Measurements from ENCODE around the gene LYPD6B.

The LYPD6B gene

DNA sequence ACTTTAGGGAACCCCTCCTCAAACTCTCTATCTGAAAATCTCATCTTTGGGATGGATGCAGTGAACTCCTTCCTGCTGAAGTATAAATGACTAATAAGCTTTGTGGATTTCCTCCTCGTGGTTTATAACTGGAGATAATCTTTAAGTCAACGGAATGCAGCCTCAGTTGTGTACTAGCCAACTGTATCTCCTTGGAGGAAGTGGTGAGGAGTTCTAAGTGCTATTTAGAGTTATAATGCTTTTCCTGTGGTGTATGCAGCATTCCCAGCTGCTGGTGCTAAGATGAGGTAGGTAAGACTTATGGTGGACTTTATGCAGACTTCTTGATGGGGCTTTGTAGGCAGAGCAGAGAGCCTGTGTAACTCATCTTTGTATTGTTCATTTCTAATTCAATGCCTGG is 90.9 kb downstream of the LYPD6B start:
- no peaks in the 10 kb centered on the region for H3K4me1 ChIP-seq (ENCODE audit: control insufficient read depth, insufficient read depth, low read length, poor library complexity, severe bottlenecking)
- H3K36me3 ChIP-seq (ENCODE audit: control insufficient read depth, insufficient read depth, low read length), result no peaks in the 10 kb centered on the region
- no peak overlapping the region for H3K27ac ChIP-seq (ENCODE audit: insufficient read depth, low read length, poor library complexity, severe bottlenecking)
- H3K9me3 ChIP-seq (ENCODE audit: control insufficient read depth, low read length), result no peaks in the 10 kb centered on the region
- H3K27me3 ChIP-seq (replicated peaks; ENCODE audit: control insufficient read depth, insufficient read depth, low read length, poor library complexity, severe bottlenecking), result no peaks in the 10 kb centered on the region
- DNase-seq, result no peak
- no peak overlapping the region for H3K4me3 ChIP-seq (ENCODE audit: insufficient read depth, low read depth, low read length, poor library complexity, severe bottlenecking)

DNA sequence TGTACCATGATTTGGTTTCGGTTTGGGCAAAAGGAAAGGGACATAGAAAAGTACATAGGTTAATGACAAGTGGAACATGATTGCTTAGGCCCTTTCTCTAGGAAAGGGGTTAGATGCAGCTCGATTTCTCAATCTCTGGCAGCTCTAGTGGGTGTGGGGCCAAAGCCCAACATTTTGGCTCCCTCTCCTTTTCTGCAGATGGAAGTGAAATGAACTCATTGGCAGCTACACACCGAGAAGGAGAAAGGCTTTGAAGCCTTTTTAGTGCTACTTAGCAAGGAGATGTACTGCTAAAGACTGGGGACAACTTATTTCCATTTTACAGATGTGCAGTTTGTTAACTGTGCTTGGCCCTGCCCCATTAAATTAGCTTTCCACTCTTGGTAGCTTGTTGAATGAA is 93.8 kb downstream of the LYPD6B start:
- Histone ChIP-seq H3K9me3 (ENCODE audit: control insufficient read depth, low read length) (no peaks in the 10 kb centered on the region), H3K4me1 (ENCODE audit: control insufficient read depth, insufficient read depth, low read length, poor library complexity, severe bottlenecking) (no peaks in the 10 kb centered on the region), H3K27ac (ENCODE audit: insufficient read depth, low read length, poor library complexity, severe bottlenecking) (no peak overlapping the region), H3K36me3 (ENCODE audit: control insufficient read depth, insufficient read depth, low read length) (no peaks in the 10 kb centered on the region), H3K27me3 (replicated peaks; ENCODE audit: control insufficient read depth, insufficient read depth, low read length, poor library complexity, severe bottlenecking) (no peaks in the 10 kb centered on the region), H3K4me3 (ENCODE audit: insufficient read depth, low read depth, low read length, poor library complexity, severe bottlenecking) (no peak overlapping the region)
- DNase-seq, result no peak

DNA sequence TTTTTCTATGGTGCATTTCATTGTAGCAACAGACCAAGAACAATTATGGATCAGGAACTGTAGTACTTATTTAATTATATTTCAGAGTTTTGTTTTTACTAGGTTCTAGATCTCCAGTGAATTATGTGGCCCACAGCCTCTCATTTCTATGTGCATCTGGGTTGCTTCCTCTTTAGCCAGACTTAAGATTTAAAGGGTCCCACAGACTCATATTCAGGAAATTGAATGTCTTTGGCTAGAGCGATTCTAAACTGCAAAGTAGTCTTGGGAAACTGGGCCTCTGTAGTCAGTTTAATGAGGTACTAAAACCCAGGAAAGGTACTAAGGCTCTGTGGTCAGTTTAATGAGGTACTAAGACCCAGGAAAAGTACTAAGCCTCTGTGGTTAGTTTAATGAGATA is 94.4 kb downstream of the LYPD6B start:
- H3K27ac ChIP-seq (ENCODE audit: insufficient read depth, low read length, poor library complexity, severe bottlenecking), result no peak overlapping the region

DNA sequence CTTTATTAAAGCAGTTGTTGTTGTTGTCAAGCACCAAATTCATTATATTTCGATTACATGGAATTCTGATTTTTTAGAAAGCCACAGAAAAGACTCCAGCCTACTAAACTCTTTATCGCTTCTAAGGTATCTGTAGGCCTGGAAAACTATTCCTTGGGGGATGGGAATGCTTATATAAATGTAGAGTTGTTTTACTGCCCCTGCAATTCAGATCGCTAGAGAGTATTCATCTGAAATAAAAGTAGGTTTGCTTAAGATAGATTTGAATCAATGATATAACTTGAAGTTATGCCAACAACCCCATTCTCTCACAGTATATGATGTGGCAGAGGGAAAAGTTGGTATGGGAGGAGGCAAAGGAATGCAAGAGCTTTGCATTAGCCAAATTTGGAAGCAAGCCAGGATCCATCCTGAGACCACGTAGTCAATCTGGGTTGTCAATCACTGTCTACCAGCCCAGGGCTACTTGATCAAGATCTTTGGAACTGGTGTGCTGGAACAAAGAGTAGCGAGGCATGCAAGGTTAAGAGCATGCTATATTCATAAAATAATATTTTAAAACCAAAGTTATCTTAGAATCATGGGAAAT is 95.9 kb downstream of the LYPD6B start:
- no peak overlapping the region for H3K4me3 ChIP-seq (ENCODE audit: insufficient read depth, low read depth, low read length, poor library complexity, severe bottlenecking)
- no peaks in the 10 kb centered on the region for H3K36me3 ChIP-seq (ENCODE audit: control insufficient read depth, insufficient read depth, low read length)
- H3K27me3 ChIP-seq (replicated peaks; ENCODE audit: control insufficient read depth, insufficient read depth, low read length, poor library complexity, severe bottlenecking), result no peaks in the 10 kb centered on the region
- no peaks in the 10 kb centered on the region for H3K9me3 ChIP-seq (ENCODE audit: control insufficient read depth, low read length)
- H3K27ac ChIP-seq (ENCODE audit: insufficient read depth, low read length, poor library complexity, severe bottlenecking), result no peak overlapping the region
- no peaks in the 10 kb centered on the region for H3K4me1 ChIP-seq (ENCODE audit: control insufficient read depth, insufficient read depth, low read length, poor library complexity, severe bottlenecking)
- no peak for DNase-seq

More for the DNA sequence above, 94.4 kb downstream of the LYPD6B start:
- Histone ChIP-seq H3K9me3 (ENCODE audit: control insufficient read depth, low read length) (no peaks in the 10 kb centered on the region), H3K36me3 (ENCODE audit: control insufficient read depth, insufficient read depth, low read length) (no peaks in the 10 kb centered on the region), H3K27me3 (replicated peaks; ENCODE audit: control insufficient read depth, insufficient read depth, low read length, poor library complexity, severe bottlenecking) (no peaks in the 10 kb centered on the region), H3K4me1 (ENCODE audit: control insufficient read depth, insufficient read depth, low read length, poor library complexity, severe bottlenecking) (no peaks in the 10 kb centered on the region), H3K4me3 (ENCODE audit: insufficient read depth, low read depth, low read length, poor library complexity, severe bottlenecking) (no peak overlapping the region)
- no peak for DNase-seq

DNA sequence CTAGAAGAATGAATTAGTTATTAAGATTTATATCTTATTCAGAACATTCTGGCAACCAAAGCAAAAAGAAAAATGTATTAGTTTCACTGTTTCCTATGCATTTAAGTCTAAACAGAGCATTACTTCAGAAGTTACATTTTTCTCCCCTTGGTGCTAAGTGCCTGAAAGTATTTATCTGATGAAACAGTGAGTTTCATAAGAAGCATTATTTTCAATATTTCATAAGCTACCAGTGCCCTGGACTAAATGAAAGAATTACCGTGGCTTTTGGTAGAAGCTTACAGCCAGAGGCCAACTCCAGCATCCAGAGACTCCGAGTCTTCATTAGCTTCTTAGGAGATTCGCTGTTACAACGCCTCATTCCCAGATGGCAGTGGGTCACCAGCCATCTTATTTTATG is 97.6 kb downstream of the LYPD6B start:
- Histone ChIP-seq H3K27ac (ENCODE audit: insufficient read depth, low read length, poor library complexity, severe bottlenecking) (no peak overlapping the region), H3K27me3 (replicated peaks; ENCODE audit: control insufficient read depth, insufficient read depth, low read length, poor library complexity, severe bottlenecking) (no peaks in the 10 kb centered on the region), H3K36me3 (ENCODE audit: control insufficient read depth, insufficient read depth, low read length) (no peaks in the 10 kb centered on the region), H3K9me3 (ENCODE audit: control insufficient read depth, low read length) (no peaks in the 10 kb centered on the region), H3K4me3 (ENCODE audit: insufficient read depth, low read depth, low read length, poor library complexity, severe bottlenecking) (no peak overlapping the region), H3K4me1 (ENCODE audit: control insufficient read depth, insufficient read depth, low read length, poor library complexity, severe bottlenecking) (no peaks in the 10 kb centered on the region)
- DNase-seq, result no peak

DNA sequence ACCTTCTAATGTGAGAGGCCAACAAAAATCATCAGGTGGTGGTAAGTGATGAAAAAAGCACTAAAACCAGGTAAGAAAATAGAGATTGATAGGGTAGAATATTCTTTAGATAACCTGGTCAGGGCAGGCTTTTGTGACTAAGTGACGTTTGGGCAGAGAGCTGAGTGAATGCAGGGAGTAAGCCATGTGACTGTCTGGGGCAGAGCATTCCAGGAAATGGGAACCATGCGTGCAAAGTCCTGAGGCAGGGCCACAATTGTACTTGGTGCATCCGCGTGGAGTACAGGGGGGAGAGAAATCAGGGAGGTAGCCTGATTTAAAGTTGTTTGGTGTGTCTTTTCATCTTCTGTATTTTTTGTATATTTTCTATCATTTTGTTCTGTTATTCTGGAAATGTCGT is 102.5 kb downstream of the LYPD6B start:
- DNase-seq, result no peak
- Histone ChIP-seq H3K27ac (ENCODE audit: insufficient read depth, low read length, poor library complexity, severe bottlenecking) (no peak overlapping the region), H3K27me3 (replicated peaks; ENCODE audit: control insufficient read depth, insufficient read depth, low read length, poor library complexity, severe bottlenecking) (no peaks in the 10 kb centered on the region), H3K36me3 (ENCODE audit: control insufficient read depth, insufficient read depth, low read length) (no peaks in the 10 kb centered on the region), H3K4me1 (ENCODE audit: control insufficient read depth, insufficient read depth, low read length, poor library complexity, severe bottlenecking) (no peaks in the 10 kb centered on the region), H3K9me3 (ENCODE audit: control insufficient read depth, low read length) (no peaks in the 10 kb centered on the region), H3K4me3 (ENCODE audit: insufficient read depth, low read depth, low read length, poor library complexity, severe bottlenecking) (no peak overlapping the region)

DNA sequence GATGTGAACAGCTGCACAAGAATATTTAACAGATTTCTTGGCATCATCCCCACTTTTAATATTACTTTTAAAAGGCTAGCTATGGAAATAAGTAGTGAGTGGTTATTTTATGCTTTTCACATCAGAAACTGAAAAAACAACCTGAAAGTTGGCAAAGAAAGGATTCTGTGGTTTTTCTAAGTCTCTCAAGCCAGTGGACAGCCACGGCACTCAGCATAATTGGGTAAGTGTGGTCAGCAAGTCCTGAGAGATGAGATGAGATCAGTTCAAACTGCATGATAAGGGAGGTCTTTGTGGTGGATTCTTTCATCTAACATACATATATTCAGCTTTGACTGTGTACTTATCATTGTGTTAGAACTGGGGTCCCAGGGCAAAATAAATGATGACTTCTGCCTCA is 105.2 kb downstream of the LYPD6B start:
- H3K36me3 ChIP-seq (ENCODE audit: control insufficient read depth, insufficient read depth, low read length), result no peaks in the 10 kb centered on the region
- no peaks in the 10 kb centered on the region for H3K27me3 ChIP-seq (replicated peaks; ENCODE audit: control insufficient read depth, insufficient read depth, low read length, poor library complexity, severe bottlenecking)
- no peak overlapping the region for H3K27ac ChIP-seq (ENCODE audit: insufficient read depth, low read length, poor library complexity, severe bottlenecking)
- no peak for DNase-seq
- no peaks in the 10 kb centered on the region for H3K4me1 ChIP-seq (ENCODE audit: control insufficient read depth, insufficient read depth, low read length, poor library complexity, severe bottlenecking)
- no peaks in the 10 kb centered on the region for H3K9me3 ChIP-seq (ENCODE audit: control insufficient read depth, low read length)
- H3K4me3 ChIP-seq (ENCODE audit: insufficient read depth, low read depth, low read length, poor library complexity, severe bottlenecking), result no peak overlapping the region

DNA sequence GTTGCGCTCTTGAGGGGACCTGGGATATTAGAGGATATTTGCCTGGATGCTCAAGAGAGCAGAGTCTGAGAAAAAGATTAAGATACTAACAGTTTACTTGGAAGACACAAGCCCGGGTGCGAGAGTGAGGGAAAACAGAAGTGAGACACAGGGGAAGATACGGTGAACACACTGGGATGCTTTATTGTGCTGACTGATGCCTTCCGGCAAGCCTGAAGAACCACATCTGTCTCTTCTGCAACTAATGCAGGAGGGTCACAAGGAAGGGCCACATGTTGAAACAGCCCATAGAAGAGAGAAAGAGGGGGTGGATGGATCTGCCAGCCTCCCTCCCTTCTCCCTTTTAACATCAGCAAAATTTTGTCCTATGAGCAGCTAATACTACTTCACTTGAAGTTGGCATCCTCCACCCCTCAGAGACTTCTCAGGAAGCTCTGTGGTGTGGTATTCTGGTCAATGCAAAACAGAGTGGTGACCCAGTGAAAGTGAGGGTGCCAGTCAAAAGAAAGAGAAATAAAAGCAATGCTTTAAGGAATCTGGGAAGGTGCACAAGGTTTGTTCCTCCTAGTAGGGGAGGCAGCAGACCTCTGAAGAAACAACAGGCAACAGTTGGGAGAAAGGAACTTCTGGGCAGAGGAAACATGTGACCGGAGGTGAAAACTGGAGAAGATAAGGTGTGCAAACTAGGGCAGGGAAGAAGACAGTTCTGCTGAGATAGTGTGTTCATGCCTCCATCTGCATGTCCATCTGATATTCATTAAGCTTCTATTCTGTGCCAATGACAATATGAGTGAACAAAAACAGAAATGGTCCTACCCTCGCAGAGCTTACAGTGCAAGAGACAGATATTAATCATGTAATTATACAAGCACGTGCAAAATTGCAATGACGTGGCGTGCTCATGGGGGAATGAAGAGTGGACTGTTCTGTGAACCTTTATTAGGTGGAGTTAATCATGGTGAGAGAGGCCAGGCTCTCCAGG is 107.1 kb downstream of the LYPD6B start:
- Histone ChIP-seq H3K4me3 (ENCODE audit: insufficient read depth, low read depth, low read length, poor library complexity, severe bottlenecking) (no peak overlapping the region), H3K27me3 (replicated peaks; ENCODE audit: control insufficient read depth, insufficient read depth, low read length, poor library complexity, severe bottlenecking) (no peaks in the 10 kb centered on the region), H3K9me3 (ENCODE audit: control insufficient read depth, low read length) (no peaks in the 10 kb centered on the region), H3K27ac (ENCODE audit: insufficient read depth, low read length, poor library complexity, severe bottlenecking) (no peak overlapping the region), H3K4me1 (ENCODE audit: control insufficient read depth, insufficient read depth, low read length, poor library complexity, severe bottlenecking) (no peaks in the 10 kb centered on the region), H3K36me3 (ENCODE audit: control insufficient read depth, insufficient read depth, low read length) (no peaks in the 10 kb centered on the region)
- DNase-seq, result no peak

DNA sequence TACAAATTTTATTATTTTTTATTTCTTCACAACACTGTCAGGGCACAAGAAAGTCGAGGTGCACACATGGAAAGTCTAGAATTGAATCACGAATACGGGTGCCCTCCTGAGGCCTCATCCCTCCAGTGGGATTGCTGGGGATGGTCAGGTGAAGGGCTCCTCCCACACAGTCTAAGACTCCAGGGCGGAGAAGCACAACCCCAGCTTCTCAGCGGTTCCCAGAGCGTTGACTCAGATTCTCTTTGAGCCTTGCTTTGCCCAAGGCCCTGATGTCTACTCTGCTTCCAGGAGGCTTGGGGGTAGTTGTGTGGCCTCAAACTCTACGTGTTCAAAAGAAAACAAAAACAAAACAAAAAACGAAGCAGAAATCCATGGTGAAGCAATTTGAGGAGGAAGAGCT is 108.4 kb downstream of the LYPD6B start:
- no peak for DNase-seq
- Histone ChIP-seq H3K4me1 (ENCODE audit: control insufficient read depth, insufficient read depth, low read length, poor library complexity, severe bottlenecking) (no peaks in the 10 kb centered on the region), H3K36me3 (ENCODE audit: control insufficient read depth, insufficient read depth, low read length) (no peaks in the 10 kb centered on the region), H3K4me3 (ENCODE audit: insufficient read depth, low read depth, low read length, poor library complexity, severe bottlenecking) (no peak overlapping the region), H3K27ac (ENCODE audit: insufficient read depth, low read length, poor library complexity, severe bottlenecking) (no peak overlapping the region), H3K9me3 (ENCODE audit: control insufficient read depth, low read length) (no peaks in the 10 kb centered on the region), H3K27me3 (replicated peaks; ENCODE audit: control insufficient read depth, insufficient read depth, low read length, poor library complexity, severe bottlenecking) (no peaks in the 10 kb centered on the region)
